HG03575 (cell line): ENCODE data around the gene GOLT1A.

Experiments used
- ATAC-seq: cut with Tn5 transposase; IDR thresholded peaks from one replicate; pipeline ENCODE4 v1.9.1; 2021; ENCODE audit not compliant: unreplicated experiment, insufficient number of reproducible peaks, low FRiP score; ENCODE audit errors: extremely low read depth

GOLT1A gene

GRCh38 chr1:204198348-204199340 is 15.1 kb downstream of the GOLT1A start:
- ATAC-seq: no peak

- ATAC-seq: no peak
These were observed 16.7 kb downstream of the GOLT1A start for GRCh38 chr1:204197068-204197467.

GRCh38 chr1:204196068-204196795 is 17.6 kb downstream of the GOLT1A start, which contains the start of gene KISS1:
Gene KISS1, minus strand, starts transcription at chr1:204196491. Its CDS starts 3,615 bp downstream, at chr1:204192876.
- no peak for ATAC-seq

GRCh38 chr1:204194771-204195170 is 19.0 kb downstream of the GOLT1A start:
- ATAC-seq: no peak

GRCh38 chr1:204194080-204194479 is 19.7 kb downstream of the GOLT1A start:
- no peak for ATAC-seq

- no peak for ATAC-seq
These were observed 21.0 kb downstream of the GOLT1A start for GRCh38 chr1:204192589-204193352.

- ATAC-seq: no peak
These were observed 21.7 kb downstream of the GOLT1A start for GRCh38 chr1:204192046-204192445.

GRCh38 chr1:204191456-204191855 is 22.3 kb downstream of the GOLT1A start:
- no peak for ATAC-seq

GRCh38 chr1:204190212-204191211 is 23.3 kb downstream of the GOLT1A start:
- no peak for ATAC-seq

GRCh38 chr1:204188959-204189639 is 24.7 kb downstream of the GOLT1A start:
- ATAC-seq: no peak

GRCh38 chr1:204186597-204186996 is 27.2 kb downstream of the GOLT1A start:
- no peak for ATAC-seq

- no peak for ATAC-seq
These were observed 32.7 kb downstream of the GOLT1A start for GRCh38 chr1:204181116-204181515.

GRCh38 chr1:204180133-204180532 is 33.7 kb downstream of the GOLT1A start:
- ATAC-seq: no peak

- ATAC-seq: no peak
These were observed 35.1 kb downstream of the GOLT1A start for GRCh38 chr1:204178487-204179281.

GRCh38 chr1:204177133-204177532 is 36.7 kb downstream of the GOLT1A start:
- no peak for ATAC-seq

- ATAC-seq: no peak
These were observed 37.7 kb downstream of the GOLT1A start for GRCh38 chr1:204176049-204176448.

- ATAC-seq: no peak
These were observed 38.8 kb downstream of the GOLT1A start for GRCh38 chr1:204174958-204175357.
